ENCODE data around the gene CBLC.
"Not testable (repeated sequence)": the region's sequence is repeated elsewhere in the genome, so short reads cannot be mapped to it uniquely, and the experiment has no call there.

The CBLC gene

GRCh38 chr19:44822177-44822576 lies 44.5 kb downstream of the CBLC start:
- no peak for DNase-seq

GRCh38 chr19:44822670-44823372 lies 45.1 kb downstream of the CBLC start:
- no peak for DNase-seq

- DNase-seq = no peak
Observed at GRCh38 chr19:44823373-44823698, 45.6 kb downstream of the CBLC start.

- no peak for DNase-seq
Observed at GRCh38 chr19:44824761-44825160, 47.1 kb downstream of the CBLC start.

- not testable (repeated sequence) for DNase-seq
Observed at GRCh38 chr19:44832875-44833274, 55.2 kb downstream of the CBLC start.

- not testable (repeated sequence) for DNase-seq
Observed at GRCh38 chr19:44834399-44834798, 56.7 kb downstream of the CBLC start.

GRCh38 chr19:44839276-44839675 lies 61.6 kb downstream of the CBLC start:
- DNase-seq = no peak

- no peak for DNase-seq
Observed at GRCh38 chr19:44840811-44841210, 63.1 kb downstream of the CBLC start.

GRCh38 chr19:44841231-44841630 lies 63.5 kb downstream of the CBLC start:
- DNase-seq = no peak

- DNase-seq = no peak
Observed at GRCh38 chr19:44845286-44845611, 67.6 kb downstream of the CBLC start.

GRCh38 chr19:44845612-44846454 lies 68.1 kb downstream of the CBLC start, which contains the start of gene NECTIN2:
NECTIN2 (plus strand) TSS chr19:44846297; CDS start chr19:44846526, 229 bp downstream.
- DNase-seq = peak; percentile 84

GRCh38 chr19:44846455-44847143 lies 68.9 kb downstream of the CBLC start:
- no peak for DNase-seq

GRCh38 chr19:44847144-44848035 lies 69.7 kb downstream of the CBLC start:
- no peak for DNase-seq

- DNase-seq = no peak
Observed at GRCh38 chr19:44848036-44848811, 70.5 kb downstream of the CBLC start.

- DNase-seq = no peak
Observed at GRCh38 chr19:44848812-44849447, 71.2 kb downstream of the CBLC start.
